Astrocyte (in vitro differentiated cells and primary cell): Measurements from ENCODE around the gene SAPCD2. TPM values are rescaled to one million over a fixed set of nuclear protein-coding genes. Genes with fewer than 3 reads are reported as not detected.

ENCODE experiments used
- DNase-seq: peaks from one replicate; pipeline ENCODE4 v3.0.0-alpha.2; 2010; ENCODE audit warnings: low read depth
- FAIRE-seq: peaks from 2 replicates; lab custom pipeline; 2011; peaks lifted over from hg19 to GRCh38; lab: Jason Lieb, UNC
- H2AFZ ChIP-seq: 2 replicates; pipeline ENCODE4 v1.6.0; 2012; ENCODE audit warnings: low read depth, low read length, inconsistent platforms
- H3K27ac ChIP-seq: 2 replicates; pipeline ENCODE4 v1.5.1; 2011; ENCODE audit warnings: low read depth, low read length, inconsistent platforms
- H3K27me3 ChIP-seq: 2 replicates; pipeline ENCODE4 v1.6.0; 2011; ENCODE audit warnings: low read length, inconsistent platforms; ENCODE audit not compliant: insufficient read depth
- H3K36me3 ChIP-seq: 2 replicates; pipeline ENCODE4 v1.5.1; 2011; ENCODE audit warnings: low read length, inconsistent platforms; ENCODE audit not compliant: insufficient read depth
- H3K4me1 ChIP-seq: 2 replicates; pipeline ENCODE4 v1.5.1; 2011; ENCODE audit warnings: low read length, inconsistent platforms; ENCODE audit not compliant: insufficient read depth
- H3K4me2 ChIP-seq: 2 replicates; pipeline ENCODE4 v1.6.0; 2012; ENCODE audit warnings: low read length, inconsistent platforms
- H3K4me3 ChIP-seq: 2 replicates; pipeline ENCODE4 v1.5.1; 2011; ENCODE audit warnings: low read depth, mild to moderate bottlenecking, low read length, inconsistent platforms; ENCODE audit not compliant: insufficient read depth
- H3K79me2 ChIP-seq: 2 replicates; pipeline ENCODE4 v1.6.0; 2012; ENCODE audit warnings: mild to moderate bottlenecking, low read length, inconsistent platforms; ENCODE audit not compliant: insufficient read depth
- H3K9ac ChIP-seq: 2 replicates; pipeline ENCODE4 v1.6.0; 2012; ENCODE audit warnings: mild to moderate bottlenecking, low read length, inconsistent platforms
- H3K9me3 ChIP-seq: 2 replicates; pipeline ENCODE4 v1.5.1; 2012; ENCODE audit warnings: low read depth, mild to moderate bottlenecking, low read length, inconsistent platforms; ENCODE audit not compliant: insufficient read depth
- H4K20me1 ChIP-seq: 2 replicates; pipeline ENCODE4 v1.6.0; 2012; ENCODE audit warnings: low read length, inconsistent platforms; ENCODE audit not compliant: insufficient read depth
- H3K27ac Mint-ChIP-seq: one replicate; pipeline ENCODE4 v1.8.0; 2021; ENCODE audit warnings: mild to moderate bottlenecking, mixed read lengths; ENCODE audit not compliant: unreplicated experiment
- H3K27me3 Mint-ChIP-seq: one replicate; pipeline ENCODE4 v1.8.0; 2021; ENCODE audit warnings: low read depth, mixed read lengths; ENCODE audit not compliant: unreplicated experiment
- H3K36me3 Mint-ChIP-seq: one replicate; pipeline ENCODE4 v1.8.0; 2021; ENCODE audit warnings: low read depth, mixed read lengths; ENCODE audit not compliant: unreplicated experiment
- H3K4me1 Mint-ChIP-seq: one replicate; pipeline ENCODE4 v1.8.0; 2021; ENCODE audit warnings: low read depth, mixed read lengths; ENCODE audit not compliant: unreplicated experiment
- H3K4me3 Mint-ChIP-seq: one replicate; pipeline ENCODE4 v1.8.0; 2021; ENCODE audit warnings: mild to moderate bottlenecking, moderate library complexity, mixed read lengths; ENCODE audit not compliant: unreplicated experiment
- H3K9me3 Mint-ChIP-seq: one replicate; pipeline ENCODE4 v1.8.0; 2021; ENCODE audit warnings: mild to moderate bottlenecking, mixed read lengths; ENCODE audit not compliant: unreplicated experiment
- CTCF ChIP-seq: IDR thresholded peaks from 2 replicates; pipeline ENCODE4 v1.5.1; 2011; ENCODE audit warnings: low read depth, mild to moderate bottlenecking, inconsistent platforms, low read length, moderate library complexity; ENCODE audit not compliant: insufficient read depth
- EZH2 ChIP-seq: IDR thresholded peaks from 2 replicates; pipeline ENCODE4 v1.6.1; 2012; ENCODE audit warnings: mild to moderate bottlenecking, low read length, inconsistent platforms; ENCODE audit not compliant: insufficient read depth
- total RNA-seq: library from RNA; stranded (reverse); gene quantifications from 2 replicates; pipeline ENCODE4 v1.2.1, GENCODE V29; 2021

SAPCD2 gene
- total RNA-seq, 1 donor from 2014 or later, result 0.43 TPM

- Histone ChIP-seq H3K27me3 (no peaks in the 10 kb centered on the region), H2AFZ (no peak overlapping the region), H3K4me2 (no peak overlapping the region), H3K27ac (no peak overlapping the region), H4K20me1 (peaks cover 14% of the 10 kb centered on the region), H3K9ac (no peak overlapping the region), H3K9me3 (no peaks in the 10 kb centered on the region), H3K79me2 (no peaks in the 10 kb centered on the region), H3K36me3 (no peaks in the 10 kb centered on the region), H3K4me1 (peaks cover 9% of the 10 kb centered on the region), H3K4me3 (no peak overlapping the region)
- Mint-ChIP-seq H3K36me3 (peaks cover 3% of the 10 kb centered on the region), H3K27ac (no peak overlapping the region), H3K9me3 (no peaks in the 10 kb centered on the region), H3K4me1 (no peaks in the 10 kb centered on the region), H3K4me3 (no peak overlapping the region), H3K27me3 (peaks cover 12% of the 10 kb centered on the region)
- FAIRE-seq (no peak), DNase-seq (peak; percentile 55)
- TF ChIP-seq CTCF (peak; percentile 67), EZH2 (no peak)
Measured at GRCh38 chr9:137067860-137068538, 2.4 kb downstream of the SAPCD2 start.

GRCh38 chr9:137066096-137066861 lies 4.1 kb downstream of the SAPCD2 start:
- Histone ChIP-seq H3K4me3 (no peak overlapping the region), H3K9ac (no peak overlapping the region), H3K27me3 (no peaks in the 10 kb centered on the region), H2AFZ (no peak overlapping the region), H4K20me1 (peaks cover 14% of the 10 kb centered on the region), H3K36me3 (no peaks in the 10 kb centered on the region), H3K79me2 (no peaks in the 10 kb centered on the region), H3K4me1 (peaks cover 9% of the 10 kb centered on the region), H3K27ac (no peak overlapping the region), H3K9me3 (no peaks in the 10 kb centered on the region), H3K4me2 (no peak overlapping the region)
- Mint-ChIP-seq H3K4me3 (no peak overlapping the region), H3K27ac (no peak overlapping the region), H3K27me3 (peaks cover 16% of the 10 kb centered on the region), H3K4me1 (no peaks in the 10 kb centered on the region), H3K9me3 (no peaks in the 10 kb centered on the region), H3K36me3 (peaks cover 3% of the 10 kb centered on the region)
- FAIRE-seq, result no peak
- no peak for DNase-seq
- TF ChIP-seq CTCF, result no peak
- TF ChIP-seq EZH2, result no peak
